NT2/D1 (cell line): ENCODE data around the gene LILRA6.

Experiments used
- SUZ12 ChIP-seq: IDR thresholded peaks from 2 replicates; pipeline ENCODE4 v1.6.1; 2011; ENCODE audit not compliant: insufficient read length, insufficient read depth; ENCODE audit errors: extremely low read depth
- YY1 ChIP-seq: IDR thresholded peaks from 2 replicates; pipeline ENCODE4 v1.6.1; 2011; ENCODE audit not compliant: insufficient read length, insufficient read depth
- ZNF274 ChIP-seq: IDR thresholded peaks from 2 replicates; pipeline ENCODE4 v1.6.1; 2011; ENCODE audit warnings: mild to moderate bottlenecking, low read depth, low read length

- TF ChIP-seq ZNF274 (no peak), YY1 (no peak), SUZ12 (no peak)
Observed at GRCh38 chr19:54262470-54262869, 19.9 kb upstream of the LILRA6 start.
